HG03432 (cell line): ENCODE data around the gene FAM72C.
"Not testable (repeated sequence)": the region's sequence is repeated elsewhere in the genome, so short reads cannot be mapped to it uniquely, and the experiment has no call there.

Experiments
- ATAC-seq: cut with Tn5 transposase; IDR thresholded peaks from one replicate; pipeline ENCODE4 v1.9.1; 2021; ENCODE audit warnings: mild to moderate bottlenecking, moderate library complexity; ENCODE audit not compliant: unreplicated experiment

FAM72C gene

GRCh38 chr1:143913705-143914104 lies 58.1 kb downstream of the FAM72C start:
- not testable (repeated sequence) for ATAC-seq
